Astrocyte (in vitro differentiated cells and primary cell): ENCODE measurements around the gene NTM. TPM values are rescaled to one million over a fixed set of nuclear protein-coding genes. Genes with fewer than 3 reads are reported as not detected.

Source experiments
- DNase-seq: peaks from one replicate; pipeline ENCODE4 v3.0.0-alpha.2; 2010; ENCODE audit warnings: low read depth
- FAIRE-seq: peaks from 2 replicates; lab custom pipeline; 2011; peaks lifted over from hg19 to GRCh38; lab: Jason Lieb, UNC
- H2AFZ ChIP-seq: 2 replicates; pipeline ENCODE4 v1.6.0; 2012; ENCODE audit warnings: low read depth, low read length, inconsistent platforms
- H3K27ac ChIP-seq: 2 replicates; pipeline ENCODE4 v1.5.1; 2011; ENCODE audit warnings: low read depth, low read length, inconsistent platforms
- H3K27me3 ChIP-seq: 2 replicates; pipeline ENCODE4 v1.6.0; 2011; ENCODE audit warnings: low read length, inconsistent platforms; ENCODE audit not compliant: insufficient read depth
- H3K36me3 ChIP-seq: 2 replicates; pipeline ENCODE4 v1.5.1; 2011; ENCODE audit warnings: low read length, inconsistent platforms; ENCODE audit not compliant: insufficient read depth
- H3K4me1 ChIP-seq: 2 replicates; pipeline ENCODE4 v1.5.1; 2011; ENCODE audit warnings: low read length, inconsistent platforms; ENCODE audit not compliant: insufficient read depth
- H3K4me2 ChIP-seq: 2 replicates; pipeline ENCODE4 v1.6.0; 2012; ENCODE audit warnings: low read length, inconsistent platforms
- H3K4me3 ChIP-seq: 2 replicates; pipeline ENCODE4 v1.5.1; 2011; ENCODE audit warnings: low read depth, mild to moderate bottlenecking, low read length, inconsistent platforms; ENCODE audit not compliant: insufficient read depth
- H3K79me2 ChIP-seq: 2 replicates; pipeline ENCODE4 v1.6.0; 2012; ENCODE audit warnings: mild to moderate bottlenecking, low read length, inconsistent platforms; ENCODE audit not compliant: insufficient read depth
- H3K9ac ChIP-seq: 2 replicates; pipeline ENCODE4 v1.6.0; 2012; ENCODE audit warnings: mild to moderate bottlenecking, low read length, inconsistent platforms
- H3K9me3 ChIP-seq: 2 replicates; pipeline ENCODE4 v1.5.1; 2012; ENCODE audit warnings: low read depth, mild to moderate bottlenecking, low read length, inconsistent platforms; ENCODE audit not compliant: insufficient read depth
- H4K20me1 ChIP-seq: 2 replicates; pipeline ENCODE4 v1.6.0; 2012; ENCODE audit warnings: low read length, inconsistent platforms; ENCODE audit not compliant: insufficient read depth
- H3K27ac Mint-ChIP-seq: one replicate; pipeline ENCODE4 v1.8.0; 2021; ENCODE audit warnings: mild to moderate bottlenecking, mixed read lengths; ENCODE audit not compliant: unreplicated experiment
- H3K27me3 Mint-ChIP-seq: one replicate; pipeline ENCODE4 v1.8.0; 2021; ENCODE audit warnings: low read depth, mixed read lengths; ENCODE audit not compliant: unreplicated experiment
- H3K36me3 Mint-ChIP-seq: one replicate; pipeline ENCODE4 v1.8.0; 2021; ENCODE audit warnings: low read depth, mixed read lengths; ENCODE audit not compliant: unreplicated experiment
- H3K4me1 Mint-ChIP-seq: one replicate; pipeline ENCODE4 v1.8.0; 2021; ENCODE audit warnings: low read depth, mixed read lengths; ENCODE audit not compliant: unreplicated experiment
- H3K4me3 Mint-ChIP-seq: one replicate; pipeline ENCODE4 v1.8.0; 2021; ENCODE audit warnings: mild to moderate bottlenecking, moderate library complexity, mixed read lengths; ENCODE audit not compliant: unreplicated experiment
- H3K9me3 Mint-ChIP-seq: one replicate; pipeline ENCODE4 v1.8.0; 2021; ENCODE audit warnings: mild to moderate bottlenecking, mixed read lengths; ENCODE audit not compliant: unreplicated experiment
- CTCF ChIP-seq: IDR thresholded peaks from 2 replicates; pipeline ENCODE4 v1.5.1; 2011; ENCODE audit warnings: low read depth, mild to moderate bottlenecking, inconsistent platforms, low read length, moderate library complexity; ENCODE audit not compliant: insufficient read depth
- EZH2 ChIP-seq: IDR thresholded peaks from 2 replicates; pipeline ENCODE4 v1.6.1; 2012; ENCODE audit warnings: mild to moderate bottlenecking, low read length, inconsistent platforms; ENCODE audit not compliant: insufficient read depth
- total RNA-seq: library from RNA; stranded (reverse); gene quantifications from 2 replicates; pipeline ENCODE4 v1.2.1, GENCODE V29; 2021

Gene NTM
- total RNA-seq, 1 donor from 2014 or later = 98.2 TPM

- Histone ChIP-seq H3K9ac (no peak overlapping the region), H3K36me3 (no peaks in the 10 kb centered on the region), H3K4me1 (peaks cover 5% of the 10 kb centered on the region), H3K79me2 (no peaks in the 10 kb centered on the region), H3K4me2 (no peak overlapping the region), H3K4me3 (no peak overlapping the region), H2AFZ (no peak overlapping the region), H4K20me1 (no peaks in the 10 kb centered on the region), H3K9me3 (no peaks in the 10 kb centered on the region), H3K27ac (no peak overlapping the region), H3K27me3 (peaks cover 5% of the 10 kb centered on the region)
- no peak for DNase-seq
- Mint-ChIP-seq H3K4me3 (no peak overlapping the region), H3K9me3 (peaks cover 1% of the 10 kb centered on the region), H3K27ac (peak overlapping the region; percentile 18), H3K27me3 (peaks cover 23% of the 10 kb centered on the region), H3K4me1 (no peaks in the 10 kb centered on the region), H3K36me3 (no peaks in the 10 kb centered on the region)
- FAIRE-seq = no peak
- TF ChIP-seq CTCF = no peak
- TF ChIP-seq EZH2 = no peak
These were observed 314.0 kb downstream of the NTM start for GRCh38 chr11:131684111-131685060.

- H3K9me3 ChIP-seq = no peaks in the 10 kb centered on the region
- no peak overlapping the region for H3K27ac Mint-ChIP-seq
- no peak overlapping the region for H3K27ac ChIP-seq
- peaks cover 5% of the 10 kb centered on the region for H3K4me1 ChIP-seq
- no peaks in the 10 kb centered on the region for H3K36me3 Mint-ChIP-seq
- no peaks in the 10 kb centered on the region for H3K4me1 Mint-ChIP-seq
- peaks cover 1% of the 10 kb centered on the region for H3K9me3 Mint-ChIP-seq
- H3K79me2 ChIP-seq = no peaks in the 10 kb centered on the region
- no peak overlapping the region for H3K9ac ChIP-seq
- H3K4me3 ChIP-seq = no peak overlapping the region
- no peaks in the 10 kb centered on the region for H4K20me1 ChIP-seq
- H3K27me3 ChIP-seq = peaks cover 5% of the 10 kb centered on the region
- H3K4me2 ChIP-seq = no peak overlapping the region
- no peak for TF ChIP-seq EZH2
- TF ChIP-seq CTCF = no peak
- H2AFZ ChIP-seq = no peak overlapping the region
- H3K27me3 Mint-ChIP-seq = peaks cover 27% of the 10 kb centered on the region
- no peak overlapping the region for H3K4me3 Mint-ChIP-seq
- no peak for DNase-seq
- H3K36me3 ChIP-seq = no peaks in the 10 kb centered on the region
- no peak for FAIRE-seq
These were observed 314.8 kb downstream of the NTM start for GRCh38 chr11:131685206-131685605.

GRCh38 chr11:131685906-131686305 lies 315.5 kb downstream of the NTM start:
- no peaks in the 10 kb centered on the region for H3K36me3 Mint-ChIP-seq
- no peak overlapping the region for H3K4me3 ChIP-seq
- no peak overlapping the region for H3K4me3 Mint-ChIP-seq
- peaks cover 5% of the 10 kb centered on the region for H3K27me3 ChIP-seq
- H3K9ac ChIP-seq = no peak overlapping the region
- H3K27ac ChIP-seq = no peak overlapping the region
- no peaks in the 10 kb centered on the region for H3K9me3 ChIP-seq
- no peak overlapping the region for H3K4me2 ChIP-seq
- FAIRE-seq (no peak), DNase-seq (no peak)
- H2AFZ ChIP-seq = no peak overlapping the region
- H4K20me1 ChIP-seq = no peaks in the 10 kb centered on the region
- H3K27ac Mint-ChIP-seq = no peak overlapping the region
- H3K27me3 Mint-ChIP-seq = peaks cover 32% of the 10 kb centered on the region
- peaks cover 1% of the 10 kb centered on the region for H3K9me3 Mint-ChIP-seq
- H3K36me3 ChIP-seq = no peaks in the 10 kb centered on the region
- no peaks in the 10 kb centered on the region for H3K4me1 Mint-ChIP-seq
- H3K79me2 ChIP-seq = no peaks in the 10 kb centered on the region
- peaks cover 5% of the 10 kb centered on the region for H3K4me1 ChIP-seq
- TF ChIP-seq CTCF = no peak
- no peak for TF ChIP-seq EZH2
